Breast epithelium (tissue), 4 donors: ENCODE data around the gene ASPM. TPM values are rescaled to one million over a fixed set of nuclear protein-coding genes. Genes with fewer than 3 reads are reported as not detected.

Experiments used
- DNase-seq, 2 donors: peaks; one replicate each; pipeline ENCODE4 v3.0.0-alpha.2; 2019; ENCODE audit warnings: low spot score in 2 of 2
- H3K27ac ChIP-seq, 2 donors: fragments of 200-600 bp; sonication (generic) in 1 of 2; one replicate each; pipeline ENCODE4 v1.5.1; 2016 to 2019; ENCODE audit warnings: mild to moderate bottlenecking in 1 of 2
- H3K27me3 ChIP-seq, 2 donors: fragments of 200-600 bp; sonication (generic) in 1 of 2; one replicate each; pipeline versions ENCODE4 v1.5.1 to v1.6.0; 2017 to 2019; ENCODE audit warnings: control low read depth in 1 of 2, mild to moderate bottlenecking in 1 of 2
- H3K36me3 ChIP-seq: fragments of 200-600 bp; one replicate; pipeline ENCODE4 v1.5.1; 2019
- H3K4me1 ChIP-seq, 2 donors: fragments of 200-600 bp; sonication (generic); one replicate each; pipeline ENCODE4 v1.5.1; 2016 to 2019; ENCODE audit warnings: control low read depth in 1 of 2
- H3K4me3 ChIP-seq, 3 donors: fragments of 200-600 bp; sonication (generic); 1 replicate in 2 of 3; 2 replicates in 1 of 3; pipeline ENCODE4 v1.5.1; 2016 to 2019; ENCODE audit warnings: mild to moderate bottlenecking in 3 of 3, moderate library complexity in 2 of 3
- H3K9me3 ChIP-seq, 2 donors: fragments of 200-600 bp; sonication (generic) in 1 of 2; one replicate each; pipeline ENCODE4 v1.5.1; 2016 to 2019; ENCODE audit warnings: control low read depth in 1 of 2
- CTCF ChIP-seq, 3 donors: fragments of 450-650 bp; IDR thresholded peaks; one replicate each; pipeline ENCODE4 v1.5.1; 2016 to 2017; ENCODE audit warnings: antibody characterized with exemption in 3 of 3, mild to moderate bottlenecking in 3 of 3, moderate library complexity in 3 of 3
- POLR2A ChIP-seq: fragments of 450-650 bp; IDR thresholded peaks from one replicate; pipeline ENCODE4 v1.6.1; 2016; ENCODE audit warnings: antibody characterized with exemption, mild to moderate bottlenecking, moderate library complexity
- POLR2AphosphoS5 ChIP-seq, 3 donors: sonication (generic); formaldehyde crosslinking; IDR thresholded peaks; one replicate each; pipeline ENCODE4 v1.6.1; 2017; ENCODE audit warnings: antibody characterized with exemption in 3 of 3
- intact Hi-C: fragments of 100-400 bp; cut with DNase I; formaldehyde crosslinking; loops from one replicate; pipeline ENCODE4 v1.15.1; 2023; ENCODE audit warnings: low total_unique reads
- total RNA-seq, 3 donors: library from RNA; depleted of rRNA; stranded (reverse); fragments of >200 nt; gene quantifications; one replicate each; pipeline ENCODE4 v1.1.0, GENCODE V29; 2016

The ASPM gene
- total RNA-seq, 3 donors from 2014 or later: under 0.01 to 3.2 (median 0.59) TPM

- intact Hi-C loops: no loop called here
- no peak for DNase-seq
- no peaks in the 10 kb centered on the region for H3K4me1 ChIP-seq
- no peaks in the 10 kb centered on the region for H3K27me3 ChIP-seq
- H3K4me3 ChIP-seq: no peak overlapping the region
- H3K27ac ChIP-seq: no peak overlapping the region
- peaks cover 12% of the 10 kb centered on the region for H3K36me3 ChIP-seq
- no peaks in the 10 kb centered on the region for H3K9me3 ChIP-seq
- TF ChIP-seq POLR2A: no peak
- TF ChIP-seq POLR2AphosphoS5 (IDR thresholded peaks at IDR 0.05): no peak
- TF ChIP-seq CTCF (IDR thresholded peaks at IDR 0.05): no peak
These were observed 25.1 kb upstream of the ASPM start for GRCh38 chr1:197171531-197171930.

- H3K36me3 ChIP-seq: peaks cover 12% of the 10 kb centered on the region
- no peak for DNase-seq
- no peaks in the 10 kb centered on the region for H3K4me1 ChIP-seq
- no peak for TF ChIP-seq CTCF (IDR thresholded peaks at IDR 0.05)
- TF ChIP-seq POLR2A: no peak
- no peak for TF ChIP-seq POLR2AphosphoS5 (IDR thresholded peaks at IDR 0.05)
- H3K27ac ChIP-seq: no peak overlapping the region
- no peak overlapping the region for H3K4me3 ChIP-seq
- intact Hi-C loops: no loop called here
- H3K9me3 ChIP-seq: no peaks in the 10 kb centered on the region
- no peaks in the 10 kb centered on the region for H3K27me3 ChIP-seq
These were observed 24.1 kb upstream of the ASPM start for GRCh38 chr1:197170538-197170937.

- intact Hi-C loops: no loop called here
- no peak for TF ChIP-seq CTCF (IDR thresholded peaks at IDR 0.05)
- no peak for TF ChIP-seq POLR2A
- TF ChIP-seq POLR2AphosphoS5 (IDR thresholded peaks at IDR 0.05): no peak
- H3K27me3 ChIP-seq: no peaks in the 10 kb centered on the region
- H3K4me1 ChIP-seq: no peaks in the 10 kb centered on the region
- no peaks in the 10 kb centered on the region for H3K36me3 ChIP-seq
- no peak overlapping the region for H3K27ac ChIP-seq
- no peak for DNase-seq
- no peak overlapping the region for H3K4me3 ChIP-seq
- no peaks in the 10 kb centered on the region for H3K9me3 ChIP-seq
These were observed 13.0 kb upstream of the ASPM start for GRCh38 chr1:197159461-197159860.

GRCh38 chr1:197156692-197157091, 10.2 kb upstream of the ASPM start:
- Histone ChIP-seq H3K9me3 (no peaks in the 10 kb centered on the region), H3K27ac (no peak overlapping the region), H3K27me3 (no peaks in the 10 kb centered on the region), H3K4me1 (no peaks in the 10 kb centered on the region), H3K36me3 (no peaks in the 10 kb centered on the region), H3K4me3 (no peak overlapping the region)
- TF ChIP-seq POLR2AphosphoS5 (IDR thresholded peaks at IDR 0.05): no peak
- TF ChIP-seq POLR2A: no peak
- no peak for TF ChIP-seq CTCF (IDR thresholded peaks at IDR 0.05)
- intact Hi-C loops: no loop called here
- DNase-seq: no peak

- Histone ChIP-seq H3K36me3 (no peaks in the 10 kb centered on the region), H3K27ac (no peak overlapping the region), H3K4me1 (no peaks in the 10 kb centered on the region), H3K27me3 (no peaks in the 10 kb centered on the region), H3K4me3 (no peak overlapping the region), H3K9me3 (no peaks in the 10 kb centered on the region)
- no peak for DNase-seq
- TF ChIP-seq POLR2A (no peak), CTCF (IDR thresholded peaks at IDR 0.05) (no peak), POLR2AphosphoS5 (IDR thresholded peaks at IDR 0.05) (no peak)
- intact Hi-C loops: no loop called here
These were observed 6.2 kb upstream of the ASPM start for GRCh38 chr1:197152662-197153061.
